Peyer's patch (tissue), 4 donors: Measurements from ENCODE around the gene OR2A5. TPM values are rescaled to one million over a fixed set of nuclear protein-coding genes. Genes with fewer than 3 reads are reported as not detected.

ENCODE experiments used
- DNase-seq, 3 donors: peaks; one replicate each; pipeline ENCODE4 v3.0.0-alpha.2; 2017 to 2019
- H3K27ac ChIP-seq, 4 donors: fragments of 200-600 bp; sonication (generic); one replicate each; pipeline ENCODE4 v1.5.1; 2016 to 2019
- H3K27me3 ChIP-seq, 2 donors: fragments of 200-600 bp; sonication (generic); one replicate each; pipeline ENCODE4 v1.5.1; 2019
- H3K36me3 ChIP-seq, 3 donors: fragments of 200-600 bp; sonication (generic); one replicate each; pipeline ENCODE4 v1.5.1; 2016 to 2019
- H3K4me1 ChIP-seq, 4 donors: fragments of 200-600 bp; sonication (generic); one replicate each; pipeline ENCODE4 v1.5.1; 2016 to 2019
- H3K4me3 ChIP-seq, 4 donors: fragments of 200-600 bp; sonication (generic); 1 replicate in 3 of 4; 2 replicates in 1 of 4; pipeline ENCODE4 v1.5.1; 2016 to 2019; ENCODE audit warnings: mild to moderate bottlenecking in 1 of 4
- H3K9me3 ChIP-seq, 4 donors: fragments of 200-600 bp; sonication (generic); one replicate each; pipeline ENCODE4 v1.5.1; 2016 to 2019; ENCODE audit warnings: mild to moderate bottlenecking in 1 of 4
- POLR2A ChIP-seq, 2 donors: fragments of 450-650 bp; IDR thresholded peaks; one replicate each; pipeline ENCODE4 v1.5.1; 2017; ENCODE audit warnings: antibody characterized with exemption in 2 of 2, mild to moderate bottlenecking in 2 of 2, moderate library complexity in 2 of 2
- small RNA-seq, 2 donors: library from RNA; depleted of rRNA; stranded (forward); fragments of <200 nt; gene quantifications; one replicate each; pipeline ENCODE3, GENCODE V24; 2016
- total RNA-seq, 4 donors: library from RNA; depleted of rRNA; stranded (reverse); fragments of >200 nt; gene quantifications; one replicate each; pipeline ENCODE4 v1.1.0, GENCODE V29; 2016
- TF ChIP-seq, protein P1 (sequence below), 6 experiments: fragments of 450-650 bp in 4 of 6; fragments of 200-600 bp in 2 of 6; sonication (generic) in 1 of 6; IDR thresholded peaks; one replicate each; pipeline ENCODE4 v1.5.1; 2017 to 2019; ENCODE audit warnings: antibody characterized with exemption in 6 of 6, mild to moderate bottlenecking in 3 of 6, moderate library complexity in 1 of 6

Gene OR2A5
- total RNA-seq, 4 donors from 2014 or later: not detected

DNA sequence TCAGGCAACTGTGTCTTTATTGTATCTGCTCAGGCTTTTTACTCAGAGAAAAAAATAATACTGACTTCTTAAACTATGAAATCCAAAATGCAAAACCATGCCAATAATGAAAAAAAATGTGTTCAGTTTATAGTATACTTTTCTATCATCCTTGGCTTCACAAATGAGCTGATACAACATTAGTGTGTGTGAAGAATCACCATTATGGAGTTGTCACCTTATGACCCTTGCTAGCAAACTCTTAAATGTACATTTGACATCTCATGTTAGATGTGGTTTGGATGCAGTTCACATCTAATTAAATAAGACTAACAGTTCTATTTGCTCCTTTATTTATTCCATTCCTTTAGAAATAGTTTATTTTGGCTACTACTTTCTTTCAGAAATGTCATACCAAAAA lies 56.5 kb downstream of the OR2A5 start:
- Histone ChIP-seq H3K36me3 (no peaks in the 10 kb centered on the region), H3K27me3 (no peaks in the 10 kb centered on the region), H3K4me3 (no peak overlapping the region), H3K9me3 (no peaks in the 10 kb centered on the region), H3K27ac (no peak overlapping the region), H3K4me1 (no peaks in the 10 kb centered on the region)
- TF ChIP-seq, protein P1, sequence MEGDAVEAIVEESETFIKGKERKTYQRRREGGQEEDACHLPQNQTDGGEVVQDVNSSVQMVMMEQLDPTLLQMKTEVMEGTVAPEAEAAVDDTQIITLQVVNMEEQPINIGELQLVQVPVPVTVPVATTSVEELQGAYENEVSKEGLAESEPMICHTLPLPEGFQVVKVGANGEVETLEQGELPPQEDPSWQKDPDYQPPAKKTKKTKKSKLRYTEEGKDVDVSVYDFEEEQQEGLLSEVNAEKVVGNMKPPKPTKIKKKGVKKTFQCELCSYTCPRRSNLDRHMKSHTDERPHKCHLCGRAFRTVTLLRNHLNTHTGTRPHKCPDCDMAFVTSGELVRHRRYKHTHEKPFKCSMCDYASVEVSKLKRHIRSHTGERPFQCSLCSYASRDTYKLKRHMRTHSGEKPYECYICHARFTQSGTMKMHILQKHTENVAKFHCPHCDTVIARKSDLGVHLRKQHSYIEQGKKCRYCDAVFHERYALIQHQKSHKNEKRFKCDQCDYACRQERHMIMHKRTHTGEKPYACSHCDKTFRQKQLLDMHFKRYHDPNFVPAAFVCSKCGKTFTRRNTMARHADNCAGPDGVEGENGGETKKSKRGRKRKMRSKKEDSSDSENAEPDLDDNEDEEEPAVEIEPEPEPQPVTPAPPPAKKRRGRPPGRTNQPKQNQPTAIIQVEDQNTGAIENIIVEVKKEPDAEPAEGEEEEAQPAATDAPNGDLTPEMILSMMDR (IDR thresholded peaks at IDR 0.05): no peak
- TF ChIP-seq POLR2A (IDR thresholded peaks at IDR 0.05): no peak
- DNase-seq: no peak

Small RNA genes within 50 kb of the gene (small RNA-seq; reads per million reads assigned to genes)
- gene OR2A41P: 0 reads per million in 2 donors

Other genes starting within 250 kb of the OR2A5 start
- 10 to 100 TPM; 21.8 to 33.8 (median 24.4) TPM for gene TCAF1, start 146.8 kb upstream of the OR2A5 start, total RNA-seq
- not detected for gene OR2F2, start 113.7 kb upstream of the OR2A5 start, total RNA-seq
- not detected for gene OR2F1, start 94.1 kb upstream of the OR2A5 start, total RNA-seq
- not detected for gene OR6B1, start 48.6 kb upstream of the OR2A5 start, total RNA-seq
- gene OR2A25, start 20.9 kb downstream of the OR2A5 start, total RNA-seq: not detected
- gene OR2A12, start 37.3 kb downstream of the OR2A5 start, total RNA-seq: not detected
- not detected for gene OR2A2, start 60.6 kb downstream of the OR2A5 start, total RNA-seq
- gene OR2A14, start 74.2 kb downstream of the OR2A5 start, total RNA-seq: not detected
- 10 to 100 TPM; 13.0 to 33.4 (median 20.3) TPM for gene CTAGE4, start 134.5 kb downstream of the OR2A5 start, total RNA-seq
- 10 to 100 TPM in 3 of 4 donors, 1 to 10 TPM in 1; 8.3 to 18.9 (median 16.1) TPM for gene ARHGEF35, start 146.9 kb downstream of the OR2A5 start, total RNA-seq
- gene OR2A42, start 190.7 kb downstream of the OR2A5 start, total RNA-seq: not detected
- gene OR2A7, start 215.8 kb downstream of the OR2A5 start, total RNA-seq: 10 to 100 TPM in 3 of 4 donors, not detected in 1; 10.9 to 40.3 (median 34.3) TPM
- 10 to 100 TPM in 2 of 4 donors, 1 to 10 TPM in 1, not detected in 1; 6.5 to 13.5 (median 10.2) TPM for gene CTAGE8, start 220.3 kb downstream of the OR2A5 start, total RNA-seq